DND-41 (cell line): ENCODE results near the gene KRT13.

Source experiments
- EZH2 ChIP-seq: IDR thresholded peaks from 3 replicates; pipeline ENCODE4 v1.6.1; 2012; ENCODE audit warnings: borderline replicate concordance, low read depth, mild to moderate bottlenecking, moderate library complexity, low read length, inconsistent platforms; ENCODE audit not compliant: severe bottlenecking
- TF ChIP-seq, protein P1 (sequence below): IDR thresholded peaks from 2 replicates; pipeline ENCODE4 v1.5.1; 2012; ENCODE audit warnings: borderline replicate concordance, low read length, moderate library complexity, mild to moderate bottlenecking; ENCODE audit not compliant: poor library complexity, severe bottlenecking; ENCODE audit errors: extremely low read depth

DNA sequence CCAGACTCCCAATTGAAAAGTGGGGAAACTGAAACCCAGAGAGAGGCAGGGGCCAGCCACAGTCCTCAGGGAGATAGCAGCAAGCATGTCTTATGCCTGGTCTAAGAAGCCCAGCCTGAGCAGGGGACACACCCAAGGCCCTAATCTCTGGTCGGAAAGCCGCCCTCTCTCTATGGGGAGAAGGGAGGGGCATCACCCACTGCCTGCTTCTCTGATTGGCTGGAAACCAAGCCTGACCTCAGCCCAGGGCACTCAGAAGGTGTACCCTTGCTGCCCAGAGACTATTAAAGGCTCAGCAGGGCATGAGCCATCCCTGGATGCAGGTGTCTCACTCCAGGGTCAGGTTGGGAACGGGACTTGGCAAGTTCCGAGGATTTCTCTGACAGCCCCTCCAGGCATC is 5.7 kb upstream of the KRT13 start:
- TF ChIP-seq, protein P1, sequence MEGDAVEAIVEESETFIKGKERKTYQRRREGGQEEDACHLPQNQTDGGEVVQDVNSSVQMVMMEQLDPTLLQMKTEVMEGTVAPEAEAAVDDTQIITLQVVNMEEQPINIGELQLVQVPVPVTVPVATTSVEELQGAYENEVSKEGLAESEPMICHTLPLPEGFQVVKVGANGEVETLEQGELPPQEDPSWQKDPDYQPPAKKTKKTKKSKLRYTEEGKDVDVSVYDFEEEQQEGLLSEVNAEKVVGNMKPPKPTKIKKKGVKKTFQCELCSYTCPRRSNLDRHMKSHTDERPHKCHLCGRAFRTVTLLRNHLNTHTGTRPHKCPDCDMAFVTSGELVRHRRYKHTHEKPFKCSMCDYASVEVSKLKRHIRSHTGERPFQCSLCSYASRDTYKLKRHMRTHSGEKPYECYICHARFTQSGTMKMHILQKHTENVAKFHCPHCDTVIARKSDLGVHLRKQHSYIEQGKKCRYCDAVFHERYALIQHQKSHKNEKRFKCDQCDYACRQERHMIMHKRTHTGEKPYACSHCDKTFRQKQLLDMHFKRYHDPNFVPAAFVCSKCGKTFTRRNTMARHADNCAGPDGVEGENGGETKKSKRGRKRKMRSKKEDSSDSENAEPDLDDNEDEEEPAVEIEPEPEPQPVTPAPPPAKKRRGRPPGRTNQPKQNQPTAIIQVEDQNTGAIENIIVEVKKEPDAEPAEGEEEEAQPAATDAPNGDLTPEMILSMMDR, result no peak
- TF ChIP-seq EZH2, result no peak
